Ascending aorta (tissue), 2 donors: ENCODE data around the gene CHMP5. TPM values are rescaled to one million over a fixed set of nuclear protein-coding genes. Genes with fewer than 3 reads are reported as not detected.

Experiments used
- DNase-seq, 2 donors: peaks; one replicate each; pipeline ENCODE4 v3.0.0-alpha.2; 2019; ENCODE audit warnings: low spot score in 2 of 2
- H3K27ac ChIP-seq, 2 donors: fragments of 200-600 bp; sonication (generic); one replicate each; pipeline ENCODE4 v1.5.1; 2016 to 2017; ENCODE audit warnings: mild to moderate bottlenecking in 1 of 2
- H3K27me3 ChIP-seq: fragments of 200-600 bp; sonication (generic); one replicate; pipeline ENCODE4 v1.5.1; 2017
- H3K36me3 ChIP-seq, 2 donors: fragments of 200-600 bp; sonication (generic); one replicate each; pipeline ENCODE4 v1.5.1; 2016
- H3K4me1 ChIP-seq, 2 donors: fragments of 200-600 bp; sonication (generic); one replicate each; pipeline ENCODE4 v1.5.1; 2016 to 2017; ENCODE audit warnings: mild to moderate bottlenecking in 1 of 2
- H3K4me3 ChIP-seq, 2 donors: fragments of 200-600 bp; sonication (generic); one replicate each; pipeline ENCODE4 v1.5.1; 2016 to 2017; ENCODE audit warnings: mild to moderate bottlenecking in 1 of 2
- H3K9me3 ChIP-seq, 2 donors: fragments of 200-600 bp; sonication (generic); one replicate each; pipeline ENCODE4 v1.5.1; 2016
- intact Hi-C: fragments of 100-400 bp; cut with DNase I; formaldehyde crosslinking; loops from one replicate; pipeline ENCODE4 v1.15.1; 2023
- total RNA-seq: library from RNA; depleted of rRNA; stranded (reverse); fragments of >200 nt; gene quantifications from one replicate; pipeline ENCODE4 v1.1.0, GENCODE V29; 2016
- TF ChIP-seq, protein P1 (sequence below), 3 experiments: fragments of 200-600 bp in 2 of 3; fragments of 450-650 bp in 1 of 3; sonication (generic) in 2 of 3; IDR thresholded peaks; one replicate each; pipeline ENCODE4 v1.5.1; 2016 to 2019; ENCODE audit warnings: antibody characterized with exemption in 3 of 3, mild to moderate bottlenecking in 1 of 3, moderate library complexity in 1 of 3

Gene CHMP5
- total RNA-seq, 1 donor from 2014 or later: 47.5 TPM

GRCh38 chr9:33329979-33330378, 65.1 kb downstream of the CHMP5 start:
- DNase-seq: no peak
- no peaks in the 10 kb centered on the region for H3K9me3 ChIP-seq
- H3K27me3 ChIP-seq: no peaks in the 10 kb centered on the region
- TF ChIP-seq, protein P1, sequence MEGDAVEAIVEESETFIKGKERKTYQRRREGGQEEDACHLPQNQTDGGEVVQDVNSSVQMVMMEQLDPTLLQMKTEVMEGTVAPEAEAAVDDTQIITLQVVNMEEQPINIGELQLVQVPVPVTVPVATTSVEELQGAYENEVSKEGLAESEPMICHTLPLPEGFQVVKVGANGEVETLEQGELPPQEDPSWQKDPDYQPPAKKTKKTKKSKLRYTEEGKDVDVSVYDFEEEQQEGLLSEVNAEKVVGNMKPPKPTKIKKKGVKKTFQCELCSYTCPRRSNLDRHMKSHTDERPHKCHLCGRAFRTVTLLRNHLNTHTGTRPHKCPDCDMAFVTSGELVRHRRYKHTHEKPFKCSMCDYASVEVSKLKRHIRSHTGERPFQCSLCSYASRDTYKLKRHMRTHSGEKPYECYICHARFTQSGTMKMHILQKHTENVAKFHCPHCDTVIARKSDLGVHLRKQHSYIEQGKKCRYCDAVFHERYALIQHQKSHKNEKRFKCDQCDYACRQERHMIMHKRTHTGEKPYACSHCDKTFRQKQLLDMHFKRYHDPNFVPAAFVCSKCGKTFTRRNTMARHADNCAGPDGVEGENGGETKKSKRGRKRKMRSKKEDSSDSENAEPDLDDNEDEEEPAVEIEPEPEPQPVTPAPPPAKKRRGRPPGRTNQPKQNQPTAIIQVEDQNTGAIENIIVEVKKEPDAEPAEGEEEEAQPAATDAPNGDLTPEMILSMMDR (IDR thresholded peaks at IDR 0.05): no peak
- intact Hi-C loops: no loop called here
- peak overlapping the region; percentile 60 to 71 for H3K27ac ChIP-seq
- H3K4me1 ChIP-seq: peaks cover 0 to 2% of the 10 kb centered on the region in 2 donors
- H3K36me3 ChIP-seq: peaks cover 44 to 47% of the 10 kb centered on the region in 2 donors
- no peak overlapping the region for H3K4me3 ChIP-seq

GRCh38 chr9:33331377-33331891, 66.6 kb downstream of the CHMP5 start:
- Histone ChIP-seq H3K27me3 (no peaks in the 10 kb centered on the region), H3K4me3 (no peak overlapping the region), H3K9me3 (no peaks in the 10 kb centered on the region), H3K4me1 (peaks cover 0 to 2% of the 10 kb centered on the region in 2 donors), H3K36me3 (peaks cover 46 to 59% of the 10 kb centered on the region in 2 donors), H3K27ac (no peak overlapping the region)
- intact Hi-C loops: no loop called here
- TF ChIP-seq, protein P1 (IDR thresholded peaks at IDR 0.05): no peak
- DNase-seq: no peak

Other genes starting within 250 kb of the CHMP5 start
- 53.6 TPM for gene DNAJA1, start 239.8 kb upstream of the CHMP5 start, total RNA-seq
- 7.2 TPM for gene SMU1, start 188.4 kb upstream of the CHMP5 start, total RNA-seq
- gene B4GALT1, start 97.7 kb upstream of the CHMP5 start, total RNA-seq: 100 TPM
- gene SPINK4, start 24.9 kb upstream of the CHMP5 start, total RNA-seq: not detected
- gene BAG1, start 341 bp upstream of the CHMP5 start, total RNA-seq: 58.5 TPM
- gene NFX1, start 25.5 kb downstream of the CHMP5 start, total RNA-seq: 14.2 TPM
- 18.9 TPM for gene AQP7, start 137.5 kb downstream of the CHMP5 start, total RNA-seq
- gene AQP3, start 182.5 kb downstream of the CHMP5 start, total RNA-seq: 12.7 TPM
- gene NOL6, start 208.9 kb downstream of the CHMP5 start, total RNA-seq: 28.6 TPM